DMS 273 (cell line): ENCODE measurements around the gene SPNS3.

Experiments used
- DNase-seq: peaks from one replicate; lab custom pipeline; 2025; ENCODE audit not compliant: unreplicated experiment; lab: John Stamatoyannopoulos, UW

SPNS3 gene

GRCh38 chr17:4426499-4427208 is 7.1 kb upstream of the SPNS3 start:
- DNase-seq = no peak

DNA sequence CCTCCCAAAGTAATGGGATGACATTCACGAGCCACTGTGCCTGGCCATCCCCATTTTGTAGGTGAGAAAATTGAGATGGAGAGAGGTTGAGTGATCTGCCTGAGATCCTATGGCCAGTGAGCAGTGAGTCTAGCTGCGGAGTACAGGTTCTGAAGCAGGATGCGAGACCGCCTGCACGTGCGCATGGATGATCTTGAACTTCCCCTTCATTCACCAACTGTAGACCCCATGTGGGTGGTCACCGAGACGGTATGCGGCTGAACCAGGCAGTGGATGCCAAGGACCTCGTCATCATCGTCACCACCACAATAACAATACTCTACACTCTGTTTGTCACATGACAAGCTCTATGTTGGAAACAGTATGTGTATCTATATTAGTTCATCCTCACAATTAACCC is 6.2 kb upstream of the SPNS3 start:
- no peak for DNase-seq

GRCh38 chr17:4436381-4436780 is 2.6 kb downstream of the SPNS3 start:
- no peak for DNase-seq

GRCh38 chr17:4436846-4437245 is 3.1 kb downstream of the SPNS3 start:
- no peak for DNase-seq

DNA sequence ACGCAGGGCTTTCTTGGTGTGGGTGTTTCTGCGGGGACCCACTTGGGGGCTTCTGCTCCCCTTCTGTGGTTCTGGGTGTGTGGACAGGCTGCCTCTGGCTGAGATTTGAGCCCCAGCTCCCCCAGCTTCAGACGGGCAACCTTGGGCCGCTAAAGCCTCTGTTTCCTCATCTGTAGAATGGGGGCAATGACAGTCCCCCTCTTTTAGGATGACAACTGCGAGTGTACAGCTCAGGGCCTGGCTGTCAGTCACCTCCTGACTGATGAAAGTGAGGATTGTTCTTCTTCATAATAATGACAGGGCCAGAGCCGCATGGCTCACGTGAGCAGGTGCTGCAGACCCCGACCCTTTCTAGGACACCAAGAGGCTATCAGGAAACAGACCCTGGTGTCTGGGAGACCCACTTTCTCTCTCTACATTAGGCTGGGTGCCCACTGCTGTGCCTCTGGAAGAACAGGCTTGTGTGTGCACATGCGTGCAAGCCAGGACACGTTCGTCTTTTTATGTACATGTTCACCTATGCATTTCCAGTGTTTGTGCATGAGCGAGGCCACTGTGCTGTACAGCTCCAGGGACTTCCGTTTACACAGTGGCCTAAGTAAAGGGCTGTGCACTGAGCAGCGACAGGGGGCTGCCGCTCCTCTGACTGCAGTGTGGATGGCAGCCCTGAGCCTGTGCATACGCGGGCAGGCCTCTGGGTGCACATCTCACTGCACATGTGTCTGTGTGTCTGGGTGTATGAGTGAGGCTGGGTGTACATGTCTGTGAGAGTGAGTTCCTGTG is 4.6 kb downstream of the SPNS3 start:
- DNase-seq = no peak

DNA sequence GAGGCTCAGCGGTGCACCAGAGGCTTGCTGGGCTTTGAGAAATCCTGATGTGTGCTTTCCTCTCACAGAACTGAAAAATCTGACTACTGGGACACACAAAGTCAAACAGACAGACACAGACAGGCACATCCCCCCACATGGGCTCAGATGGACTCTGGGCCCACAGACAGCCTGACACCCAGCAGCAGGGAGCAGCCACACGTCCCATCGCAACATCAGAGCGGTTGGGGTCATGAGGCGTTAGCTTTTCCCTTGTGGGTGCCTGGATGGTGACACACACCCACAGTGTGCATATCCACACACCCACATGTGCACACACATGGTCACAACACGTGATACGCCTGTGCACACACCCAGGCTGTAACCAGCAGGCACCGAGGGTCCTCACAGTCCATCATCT is 6.3 kb downstream of the SPNS3 start:
- no peak for DNase-seq

- DNase-seq = peak; percentile 40
Measured at GRCh38 chr17:4440690-4441686, 7.2 kb downstream of the SPNS3 start.

GRCh38 chr17:4442582-4442981 is 8.8 kb downstream of the SPNS3 start:
- no peak for DNase-seq

DNA sequence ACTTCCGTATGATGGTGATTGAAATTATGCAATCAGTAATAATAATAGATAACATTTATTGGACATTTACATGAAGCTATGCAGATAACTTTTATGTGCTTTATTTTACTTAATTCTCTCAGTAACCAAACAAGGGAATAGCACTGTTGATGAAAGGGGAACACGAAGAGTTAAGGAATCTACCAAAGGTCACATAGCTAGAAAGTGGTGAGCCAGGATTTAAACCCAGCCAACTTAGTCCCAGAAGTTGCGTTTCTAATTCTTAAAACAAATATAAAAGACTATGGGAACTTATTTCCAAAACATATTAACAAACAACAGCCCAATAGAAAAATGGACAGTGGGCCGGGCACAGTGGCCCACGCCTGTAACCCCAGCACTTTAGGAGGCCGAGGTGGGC is 9.7 kb downstream of the SPNS3 start:
- no peak for DNase-seq

GRCh38 chr17:4444782-4445473 is 11.2 kb downstream of the SPNS3 start:
- DNase-seq = peak; percentile 99

DNA sequence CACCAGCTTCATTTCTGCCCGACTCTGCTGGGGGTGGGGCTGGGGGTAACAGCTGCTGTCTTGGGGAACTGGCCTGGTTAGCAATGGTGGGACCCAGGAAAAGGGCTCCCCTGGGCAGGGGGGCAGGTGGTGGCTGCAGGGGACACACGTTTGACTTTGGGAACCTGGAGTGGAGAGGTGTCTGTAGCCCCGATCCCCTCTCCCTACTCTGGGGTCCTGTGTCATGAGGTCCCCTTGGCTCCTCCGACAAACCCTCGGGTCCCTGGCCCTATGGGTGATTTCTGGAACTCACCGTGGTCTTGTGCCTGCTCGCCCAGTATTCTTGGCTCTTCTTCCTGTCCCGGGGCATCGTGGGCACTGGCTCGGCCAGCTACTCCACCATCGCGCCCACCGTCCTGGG is 12.0 kb downstream of the SPNS3 start:
- DNase-seq = peak; percentile 32

- DNase-seq = no peak
Measured at GRCh38 chr17:4446326-4447071, 12.8 kb downstream of the SPNS3 start.

DNA sequence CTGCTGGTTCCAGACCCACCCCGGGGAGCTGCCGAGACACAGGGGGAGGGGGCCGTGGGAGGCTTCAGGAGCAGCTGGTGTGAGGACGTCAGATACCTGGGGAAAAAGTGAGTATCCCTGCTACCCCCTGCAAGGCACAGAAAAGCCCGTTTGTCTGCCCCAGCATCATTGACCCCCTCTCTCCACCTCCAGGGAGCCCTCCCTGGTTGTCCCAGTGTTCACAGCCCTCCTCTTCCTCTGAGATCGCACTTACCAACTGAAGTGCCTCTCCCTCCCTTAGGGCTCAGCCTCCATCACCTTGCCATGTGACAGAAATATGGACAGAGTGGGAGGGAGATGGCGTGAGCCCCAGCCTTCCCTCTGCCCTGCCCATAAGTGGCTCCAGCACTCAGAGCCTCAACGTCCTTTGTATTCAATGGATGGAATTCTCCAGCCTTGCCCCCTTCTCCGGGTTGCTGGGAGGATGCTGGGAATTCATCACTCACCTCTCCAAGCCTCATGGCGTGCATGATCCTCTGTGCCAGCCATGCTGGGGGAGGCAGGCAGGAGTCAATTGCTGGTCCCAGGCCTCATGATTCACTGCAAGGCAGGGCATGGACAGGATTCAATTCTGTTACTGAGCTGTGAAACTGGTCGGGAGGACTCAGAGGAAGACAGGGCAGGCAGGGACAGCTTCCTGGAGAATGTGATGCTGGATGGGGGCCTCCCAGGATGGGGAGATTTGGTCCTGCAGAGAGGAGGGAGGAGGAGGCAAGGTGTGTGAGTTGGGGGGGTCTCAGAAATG is 14.6 kb downstream of the SPNS3 start:
- DNase-seq = peak; percentile 48

- no peak for DNase-seq
Measured at GRCh38 chr17:4449736-4450135, 16.0 kb downstream of the SPNS3 start.

DNA sequence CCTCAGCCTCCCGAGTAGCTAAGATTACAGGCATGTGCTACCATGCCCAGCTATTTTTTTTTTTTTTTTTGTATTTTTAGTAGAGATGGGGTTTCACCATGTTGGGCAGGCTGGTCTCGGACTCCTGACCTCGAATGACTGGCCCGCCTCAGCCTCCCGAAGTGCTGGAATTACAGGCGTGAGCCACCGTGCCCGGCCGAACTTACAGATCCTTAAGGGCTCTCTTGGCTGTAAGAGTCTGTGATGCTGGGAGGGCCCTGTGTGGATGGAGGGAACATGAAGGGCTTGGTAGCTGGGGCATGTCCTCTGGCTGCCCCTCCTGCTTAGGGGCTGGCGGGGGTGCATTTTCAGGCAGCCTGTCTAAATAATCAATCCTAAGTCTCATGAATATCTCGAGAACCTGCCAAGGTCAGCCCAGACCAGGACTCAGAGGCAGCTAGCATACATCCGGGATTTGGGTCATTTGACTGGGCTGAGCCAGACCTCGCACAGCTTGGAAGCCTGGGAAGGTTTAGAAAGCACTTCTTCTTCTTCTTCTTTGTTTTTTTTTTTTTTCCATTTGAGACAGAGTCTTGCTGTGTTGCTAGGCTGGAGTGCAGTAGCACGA is 17.1 kb downstream of the SPNS3 start:
- DNase-seq = no peak

DNA sequence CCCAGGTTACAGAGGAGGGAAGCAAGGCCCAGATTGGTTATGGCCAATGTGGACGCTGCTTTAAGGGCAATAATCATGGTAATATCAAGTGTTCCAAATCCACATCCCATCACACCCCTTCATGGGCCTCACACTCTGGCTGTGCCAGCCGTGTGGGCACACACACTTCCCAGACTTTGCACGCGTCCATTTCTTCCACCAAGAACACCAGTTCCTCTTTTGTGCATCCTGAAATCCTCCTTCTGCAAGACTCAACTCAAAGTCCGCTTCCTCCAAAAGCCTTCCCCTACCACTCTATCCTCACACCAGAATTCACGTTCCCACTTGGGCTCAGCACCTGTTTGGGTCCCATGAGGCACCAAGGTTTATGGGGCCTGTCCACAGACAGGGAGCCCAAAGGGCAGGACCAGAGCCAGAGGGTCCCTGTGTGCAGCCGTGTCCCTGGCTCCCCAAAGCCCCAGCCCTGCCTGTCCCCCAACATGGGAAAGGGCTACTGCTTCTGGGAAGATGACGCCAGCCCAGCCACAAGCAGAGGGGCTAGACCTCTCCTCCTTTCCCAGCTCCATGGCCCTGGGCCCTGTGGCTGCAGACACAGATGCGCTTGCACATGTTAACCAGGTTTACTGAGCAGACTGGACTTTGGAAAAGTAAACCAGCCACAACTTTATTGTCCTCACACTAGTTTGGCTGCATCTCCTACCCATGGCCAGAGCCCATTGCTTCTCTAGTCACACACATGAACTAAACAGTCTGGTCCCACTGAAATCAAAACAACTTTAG is 20.3 kb downstream of the SPNS3 start:
- no peak for DNase-seq

DNA sequence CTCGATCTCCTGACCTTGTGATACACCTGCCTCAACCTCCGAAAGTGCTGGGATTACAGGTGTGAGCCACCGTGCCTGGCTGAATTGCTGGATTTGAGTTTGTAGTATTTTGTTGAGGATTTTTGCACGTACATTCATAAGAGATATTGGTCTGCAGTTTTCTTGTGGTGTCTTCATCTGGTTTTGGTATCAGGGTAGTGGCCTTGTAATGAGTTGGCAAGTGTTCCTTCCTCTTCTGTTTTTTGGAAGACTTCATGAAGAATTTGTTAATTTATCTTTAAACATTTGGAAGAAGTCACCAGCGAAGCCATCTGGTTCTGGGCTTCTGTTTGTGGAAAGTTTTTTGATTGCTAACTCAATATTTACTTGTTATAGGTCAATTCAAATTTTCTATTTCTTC is 26.9 kb downstream of the SPNS3 start:
- DNase-seq = no peak

GRCh38 chr17:4463818-4464476 is 30.2 kb downstream of the SPNS3 start:
- DNase-seq = peak; percentile 73
